IPS DF 6.9 (cell line): ENCODE measurements around the gene ZNF101.
"Not testable (repeated sequence)": the region's sequence is repeated elsewhere in the genome, so short reads cannot be mapped to it uniquely, and the experiment has no call there.

Experiments
- DNase-seq: peaks from one replicate; pipeline ENCODE4 v3.0.0-alpha.2; 2013; ENCODE audit warnings: low read depth, low spot score
- H3K27ac ChIP-seq: one replicate; pipeline ENCODE4 v1.5.1; 2013; ENCODE audit warnings: low read length, control low read depth
- H3K27me3 ChIP-seq: 2 replicates; pipeline ENCODE4 v1.6.1; 2013; ENCODE audit warnings: mild to moderate bottlenecking, low read length; ENCODE audit not compliant: control insufficient read depth, insufficient read depth
- H3K36me3 ChIP-seq: 2 replicates; pipeline ENCODE4 v1.6.1; 2013; ENCODE audit warnings: low read length; ENCODE audit not compliant: control insufficient read depth, insufficient read depth
- H3K4me1 ChIP-seq: 2 replicates; pipeline ENCODE4 v1.6.1; 2013; ENCODE audit warnings: low read length; ENCODE audit not compliant: control insufficient read depth, insufficient read depth
- H3K4me3 ChIP-seq: 2 replicates; pipeline ENCODE4 v1.5.1; 2013; ENCODE audit warnings: mild to moderate bottlenecking, low read length
- H3K9me3 ChIP-seq: 2 replicates; pipeline ENCODE4 v1.6.1; 2013; ENCODE audit warnings: low read length, inconsistent platforms; ENCODE audit not compliant: control insufficient read depth, insufficient read depth
- WGBS: extraction: QIAGEN DNeasy Blood & Tissue Kit; methylation state at CpG from one replicate; pipeline ENCODE4 v1.1.7; 2013; ENCODE audit warnings: mixed read lengths, missing lambda C conversion rate; ENCODE audit not compliant: insufficient read length, insufficient coverage; 5-methylcytosine and 5-hydroxymethylcytosine counted together

ZNF101 gene

GRCh38 chr19:19661675-19662251 lies 6.9 kb upstream of the ZNF101 start:
- WGBS: no CpG with 5 or more reads among the region's 18 CpGs
- Histone ChIP-seq H3K4me3 (no peak overlapping the region), H3K9me3 (no peaks in the 10 kb centered on the region), H3K27ac (no peak overlapping the region), H3K27me3 (no peaks in the 10 kb centered on the region), H3K36me3 (peaks cover 11% of the 10 kb centered on the region), H3K4me1 (no peaks in the 10 kb centered on the region)
- DNase-seq: no peak

GRCh38 chr19:19662344-19662743 lies 6.3 kb upstream of the ZNF101 start:
- Histone ChIP-seq H3K4me3 (no peak overlapping the region; the same call in 1 of the 2 replicates), H3K9me3 (no peaks in the 10 kb centered on the region), H3K27me3 (no peaks in the 10 kb centered on the region), H3K27ac (no peak overlapping the region), H3K4me1 (no peaks in the 10 kb centered on the region), H3K36me3 (peaks cover 6% of the 10 kb centered on the region; the same call in 1 of the 2 replicates)
- no CpG with 5 or more reads among the region's 8 CpGs for WGBS
- no peak for DNase-seq

GRCh38 chr19:19662871-19663255 lies 5.8 kb upstream of the ZNF101 start:
- DNase-seq: no peak
- H3K4me3 ChIP-seq: peak overlapping the region; percentile 87
- 0 out of 2 replicates have a peak, but pooled peaks cover 5% of the 10 kb centered on the region for H3K36me3 ChIP-seq
- WGBS: no CpG with 5 or more reads among the region's 17 CpGs
- H3K4me1 ChIP-seq: no peaks in the 10 kb centered on the region
- no peaks in the 10 kb centered on the region for H3K9me3 ChIP-seq
- H3K27ac ChIP-seq: no peak overlapping the region
- H3K27me3 ChIP-seq: no peaks in the 10 kb centered on the region

GRCh38 chr19:19663256-19664120 lies 5.2 kb upstream of the ZNF101 start, which contains the start of gene ATP13A1:
ATP13A1 (minus strand) TSS chr19:19663676; CDS start chr19:19663666, 10 bp downstream.
- peak; percentile 77 for DNase-seq
- no peaks in the 10 kb centered on the region for H3K27me3 ChIP-seq
- H3K9me3 ChIP-seq: no peaks in the 10 kb centered on the region
- peak within 1 kb of the TSS; percentile 87 for H3K4me3 ChIP-seq
- no peaks in the 10 kb centered on the region for H3K4me1 ChIP-seq
- no peak within 1 kb of the TSS for H3K27ac ChIP-seq
- WGBS: no CpG with 5 or more reads among the region's 85 CpGs
- H3K36me3 ChIP-seq: 0 out of 2 replicates have a peak, but pooled peaks cover 4% of the 10 kb centered on the region

- no CpG with 5 or more reads among the region's 22 CpGs for WGBS
- not testable (repeated sequence) for H3K4me1 ChIP-seq, H3K27me3 ChIP-seq, H3K27ac ChIP-seq, H3K4me3 ChIP-seq, DNase-seq, H3K9me3 ChIP-seq, H3K36me3 ChIP-seq
Observed at GRCh38 chr19:19665420-19665948, 3.2 kb upstream of the ZNF101 start.

GRCh38 chr19:19670070-19670551 lies 1.5 kb downstream of the ZNF101 start:
- Histone ChIP-seq H3K9me3 (no peaks in the 10 kb centered on the region), H3K27me3 (no peaks in the 10 kb centered on the region), H3K4me1 (no peaks in the 10 kb centered on the region; the same call in 1 of the 2 replicates), H3K4me3 (peak overlapping the region; percentile 86; the same call in 1 of the 2 replicates), H3K27ac (no peak overlapping the region), H3K36me3 (no peaks in the 10 kb centered on the region)
- no CpG with 5 or more reads among the region's 10 CpGs for WGBS
- no peak for DNase-seq

GRCh38 chr19:19672816-19673215 lies 4.2 kb downstream of the ZNF101 start:
- Histone ChIP-seq H3K4me3 (no peak overlapping the region), H3K36me3 (peaks cover 6% of the 10 kb centered on the region), H3K4me1 (no peaks in the 10 kb centered on the region; the same call in 1 of the 2 replicates), H3K9me3 (no peaks in the 10 kb centered on the region), H3K27ac (no peak overlapping the region), H3K27me3 (no peaks in the 10 kb centered on the region)
- WGBS: no CpG with 5 or more reads among the region's 3 CpGs
- DNase-seq: no peak

- Histone ChIP-seq H3K4me1 (no peaks in the 10 kb centered on the region; the same call in 1 of the 2 replicates), H3K4me3 (no peak overlapping the region), H3K9me3 (no peaks in the 10 kb centered on the region), H3K36me3 (peaks cover 11% of the 10 kb centered on the region), H3K27ac (no peak overlapping the region), H3K27me3 (no peaks in the 10 kb centered on the region; the same call in 1 of the 2 replicates)
- no CpG with 5 or more reads among the region's 6 CpGs for WGBS
- DNase-seq: no peak
Observed at GRCh38 chr19:19674315-19674714, 5.7 kb downstream of the ZNF101 start.

GRCh38 chr19:19677579-19677978 lies 8.9 kb downstream of the ZNF101 start:
- Histone ChIP-seq H3K27ac (no peak overlapping the region), H3K4me1 (no peaks in the 10 kb centered on the region), H3K4me3 (no peak overlapping the region), H3K27me3 (no peaks in the 10 kb centered on the region; the same call in 1 of the 2 replicates), H3K9me3 (no peaks in the 10 kb centered on the region), H3K36me3 (peaks cover 19% of the 10 kb centered on the region)
- no peak for DNase-seq
- no CpG with 5 or more reads among the region's 7 CpGs for WGBS
